ENCODE data around the gene GCDH.

DNA sequence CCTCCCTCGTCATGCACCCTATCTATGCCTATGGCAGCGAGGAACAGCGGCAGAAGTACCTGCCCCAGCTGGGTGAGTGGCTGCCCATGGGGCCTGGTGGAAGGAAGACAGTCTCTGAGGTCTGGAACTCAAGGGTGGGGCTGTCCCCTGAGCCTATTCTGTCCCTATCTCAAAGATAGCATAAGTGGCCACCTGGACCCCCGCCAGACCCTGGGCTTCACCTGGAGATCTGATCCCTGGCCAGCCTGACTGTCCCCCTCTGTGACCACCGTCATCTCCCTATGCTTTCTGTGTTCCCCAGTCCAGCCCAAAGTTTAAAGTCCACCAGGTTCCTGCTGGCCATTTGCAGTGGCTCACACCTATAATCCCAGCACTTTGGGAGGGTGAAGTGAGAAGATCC is 2.6 kb downstream of the GCDH start:
- TF ChIP-seq EZH2 (IDR thresholded peaks at IDR 0.05; ENCODE audit: insufficient read depth, poor library complexity, severe bottlenecking), result no peak
- TF ChIP-seq EZH2phosphoT487 (IDR thresholded peaks at IDR 0.05; ENCODE audit: insufficient read depth, low read depth), result no peak

Measured in GM23248 (cell line).